Erythroblast (primary cell): ENCODE measurements around the gene PPP4R1.

Source experiments
- GATA1 ChIP-seq: IDR thresholded peaks from 2 replicates; pipeline ENCODE4 v1.6.1; 2011; ENCODE audit warnings: low read depth, mild to moderate bottlenecking, control low read depth, low read length, moderate library complexity
- POLR2A ChIP-seq: IDR thresholded peaks from 2 replicates; pipeline ENCODE4 v1.6.1; 2011; ENCODE audit warnings: mild to moderate bottlenecking, low read length

GRCh38 chr18:9661564-9661963, 47.2 kb upstream of the PPP4R1 start:
- TF ChIP-seq POLR2A = no peak
- TF ChIP-seq GATA1 = no peak
